DND-41 (cell line): Measurements from ENCODE around the gene DPEP3.

Experiments used
- ATAC-seq: fragments of 200-7000 bp; cut with Tn5 transposase; 3 replicates; pipeline ENCODE4 v1.9.1; 2021; ENCODE audit warnings: low read depth; ENCODE audit not compliant: insufficient read depth
- DNase-seq: peaks from one replicate; pipeline ENCODE4 v3.0.0-alpha.2; 2020
- H2AFZ ChIP-seq: 2 replicates; pipeline ENCODE4 v1.6.0; 2012; ENCODE audit warnings: low read depth, low read length
- H3K27ac ChIP-seq: 2 replicates; pipeline ENCODE4 v1.5.1; 2012; ENCODE audit warnings: low read length, inconsistent platforms
- H3K27me3 ChIP-seq: fragments of 200-600 bp; sonication (generic); 2 replicates; pipeline ENCODE4 v1.6.0; 2012; ENCODE audit warnings: low read length, mild to moderate bottlenecking, inconsistent platforms; ENCODE audit not compliant: insufficient read depth, poor library complexity
- H3K36me3 ChIP-seq: 2 replicates; pipeline ENCODE4 v1.5.1; 2012; ENCODE audit warnings: low read length, inconsistent platforms; ENCODE audit not compliant: insufficient read depth
- H3K4me1 ChIP-seq: 2 replicates; pipeline ENCODE4 v1.5.1; 2012; ENCODE audit warnings: mild to moderate bottlenecking, low read length; ENCODE audit not compliant: insufficient read depth
- H3K4me2 ChIP-seq: 2 replicates; pipeline ENCODE4 v1.6.0; 2012; ENCODE audit warnings: mild to moderate bottlenecking, moderate library complexity, low read length, inconsistent platforms; ENCODE audit not compliant: insufficient read depth
- H3K4me3 ChIP-seq, 2 experiments: fragments of 200-600 bp in 1 of 2; shearing (Covaris generic) in 1 of 2; 2 replicates each; pipeline ENCODE4 v1.5.1; 2012 to 2016; ENCODE audit warnings: inconsistent platforms in 2 of 2, low read length in 2 of 2, mild to moderate bottlenecking in 2 of 2, low read depth in 1 of 2, moderate library complexity in 1 of 2
- H3K79me2 ChIP-seq: 2 replicates; pipeline ENCODE4 v1.6.0; 2012; ENCODE audit warnings: low read length, inconsistent platforms; ENCODE audit not compliant: insufficient read depth
- H3K9ac ChIP-seq: 2 replicates; pipeline ENCODE4 v1.6.0; 2012; ENCODE audit warnings: low read depth, mild to moderate bottlenecking, inconsistent platforms, low read length, moderate library complexity
- H3K9me3 ChIP-seq: 2 replicates; pipeline ENCODE4 v1.5.1; 2012; ENCODE audit warnings: low read length, moderate library complexity, mild to moderate bottlenecking, inconsistent platforms; ENCODE audit not compliant: insufficient read depth, severe bottlenecking
- H4K20me1 ChIP-seq: 2 replicates; pipeline ENCODE4 v1.6.0; 2012; ENCODE audit warnings: low read length; ENCODE audit not compliant: insufficient read depth
- EZH2 ChIP-seq: IDR thresholded peaks from 3 replicates; pipeline ENCODE4 v1.6.1; 2012; ENCODE audit warnings: borderline replicate concordance, low read depth, mild to moderate bottlenecking, moderate library complexity, low read length, inconsistent platforms; ENCODE audit not compliant: severe bottlenecking
- TF ChIP-seq, protein P1 (sequence below): IDR thresholded peaks from 2 replicates; pipeline ENCODE4 v1.5.1; 2012; ENCODE audit warnings: borderline replicate concordance, low read length, moderate library complexity, mild to moderate bottlenecking; ENCODE audit not compliant: poor library complexity, severe bottlenecking; ENCODE audit errors: extremely low read depth

DPEP3 gene

DNA sequence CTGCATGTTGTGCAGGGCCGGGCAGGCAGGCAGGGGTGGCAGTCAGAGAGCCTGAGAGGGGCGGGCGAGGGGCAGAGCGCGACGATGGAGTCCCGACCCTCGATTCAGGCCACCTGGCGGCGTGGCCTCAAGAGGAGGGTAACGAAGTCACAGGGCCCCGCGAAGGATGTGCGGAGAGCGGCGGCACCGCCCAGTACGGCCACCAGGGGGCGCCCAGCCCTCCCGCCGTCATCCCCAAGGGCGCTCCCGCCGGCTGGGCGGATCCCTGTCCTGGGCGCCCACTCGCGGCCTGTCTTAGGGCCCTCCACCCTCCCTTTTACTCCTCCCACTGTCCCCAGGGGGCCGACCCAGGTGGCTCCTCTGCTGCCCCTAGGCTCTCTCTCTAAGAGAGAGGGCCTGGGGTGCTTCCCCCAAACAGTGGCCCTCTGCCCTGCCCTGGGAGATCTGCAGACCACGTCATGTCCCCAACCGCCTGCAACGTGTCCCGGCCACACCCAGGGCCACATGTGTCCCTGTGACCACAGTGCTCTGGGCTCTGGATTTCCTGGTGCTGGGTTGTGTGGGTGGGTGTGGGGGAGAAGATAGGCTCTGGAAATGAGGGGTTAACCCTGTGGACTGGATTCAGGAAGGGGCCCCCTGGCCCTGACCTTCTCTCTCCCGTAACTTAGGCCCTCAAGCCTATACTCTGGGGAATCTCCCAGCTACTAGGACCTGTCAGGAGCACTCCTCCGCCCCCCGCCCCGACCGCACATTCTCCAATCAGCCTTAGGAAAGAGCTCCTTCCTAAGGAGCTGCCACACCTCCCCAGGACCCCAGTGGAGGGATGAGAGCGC, 13.1 kb upstream of the DPEP3 start:
- DNase-seq (peak; percentile 84), ATAC-seq (peak; percentile 96)
- Histone ChIP-seq H3K27ac (peak overlapping the region; percentile 48; the same call in 1 of the 2 replicates), H4K20me1 (no peaks in the 10 kb centered on the region; the same call in 1 of the 2 replicates), H3K4me3 (peak overlapping the region in 1 of 2 experiments; percentile 35; a peak in 2 of 4 replicates), H3K4me1 (peaks cover 24% of the 10 kb centered on the region), H3K79me2 (no peaks in the 10 kb centered on the region), H3K9ac (peak overlapping the region; percentile 49), H2AFZ (peak overlapping the region; percentile 71), H3K27me3 (no peaks in the 10 kb centered on the region), H3K9me3 (no peaks in the 10 kb centered on the region), H3K36me3 (no peaks in the 10 kb centered on the region), H3K4me2 (peak overlapping the region; percentile 58)
- no peak for TF ChIP-seq EZH2
- TF ChIP-seq, protein P1, sequence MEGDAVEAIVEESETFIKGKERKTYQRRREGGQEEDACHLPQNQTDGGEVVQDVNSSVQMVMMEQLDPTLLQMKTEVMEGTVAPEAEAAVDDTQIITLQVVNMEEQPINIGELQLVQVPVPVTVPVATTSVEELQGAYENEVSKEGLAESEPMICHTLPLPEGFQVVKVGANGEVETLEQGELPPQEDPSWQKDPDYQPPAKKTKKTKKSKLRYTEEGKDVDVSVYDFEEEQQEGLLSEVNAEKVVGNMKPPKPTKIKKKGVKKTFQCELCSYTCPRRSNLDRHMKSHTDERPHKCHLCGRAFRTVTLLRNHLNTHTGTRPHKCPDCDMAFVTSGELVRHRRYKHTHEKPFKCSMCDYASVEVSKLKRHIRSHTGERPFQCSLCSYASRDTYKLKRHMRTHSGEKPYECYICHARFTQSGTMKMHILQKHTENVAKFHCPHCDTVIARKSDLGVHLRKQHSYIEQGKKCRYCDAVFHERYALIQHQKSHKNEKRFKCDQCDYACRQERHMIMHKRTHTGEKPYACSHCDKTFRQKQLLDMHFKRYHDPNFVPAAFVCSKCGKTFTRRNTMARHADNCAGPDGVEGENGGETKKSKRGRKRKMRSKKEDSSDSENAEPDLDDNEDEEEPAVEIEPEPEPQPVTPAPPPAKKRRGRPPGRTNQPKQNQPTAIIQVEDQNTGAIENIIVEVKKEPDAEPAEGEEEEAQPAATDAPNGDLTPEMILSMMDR = peak; percentile 95

- H3K9me3 ChIP-seq = no peaks in the 10 kb centered on the region
- H2AFZ ChIP-seq = peak overlapping the region; percentile 71
- peak overlapping the region; percentile 49 for H3K9ac ChIP-seq
- H4K20me1 ChIP-seq = no peaks in the 10 kb centered on the region; the same call in 1 of the 2 replicates
- DNase-seq = no peak
- TF ChIP-seq, protein P1 = no peak
- TF ChIP-seq EZH2 = no peak
- no peak for ATAC-seq
- no peaks in the 10 kb centered on the region for H3K36me3 ChIP-seq
- no peaks in the 10 kb centered on the region for H3K79me2 ChIP-seq
- H3K27me3 ChIP-seq = no peaks in the 10 kb centered on the region
- H3K4me3 ChIP-seq = peak overlapping the region in 1 of 2 experiments; percentile 35; a peak in 1 of 4 replicates
- 0 out of 2 replicates have a peak overlapping the region, but pooled peaks have one; percentile 7 for H3K27ac ChIP-seq
- peak overlapping the region; percentile 58 for H3K4me2 ChIP-seq
- peaks cover 17% of the 10 kb centered on the region for H3K4me1 ChIP-seq
Observed at GRCh38 chr16:67992661-67993206, 12.4 kb upstream of the DPEP3 start.

DNA sequence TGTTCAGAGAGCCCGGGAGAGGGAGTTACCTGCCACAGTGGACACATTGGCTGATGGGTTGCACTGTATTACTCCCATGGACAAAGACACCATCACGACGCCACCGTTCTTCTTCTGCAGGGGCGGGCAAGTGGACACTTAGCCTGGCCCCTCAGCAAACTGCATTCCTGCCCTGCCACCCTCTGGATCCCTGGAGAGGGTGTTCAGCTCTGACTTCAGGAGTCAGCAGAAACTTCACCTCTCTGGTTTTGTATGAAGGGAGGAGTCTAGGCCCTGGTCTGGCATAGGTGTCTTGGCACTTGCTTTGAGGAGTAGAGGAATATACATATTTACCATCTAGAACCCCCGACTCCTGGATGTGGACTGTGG, 9.7 kb upstream of the DPEP3 start:
- Histone ChIP-seq H3K36me3 (no peaks in the 10 kb centered on the region), H3K4me3 (no peak overlapping the region), H2AFZ (no peak overlapping the region), H3K9ac (no peak overlapping the region), H4K20me1 (no peaks in the 10 kb centered on the region; the same call in 1 of the 2 replicates), H3K9me3 (no peaks in the 10 kb centered on the region), H3K4me1 (peaks cover 17% of the 10 kb centered on the region), H3K27me3 (no peaks in the 10 kb centered on the region), H3K4me2 (no peak overlapping the region), H3K79me2 (no peaks in the 10 kb centered on the region), H3K27ac (no peak overlapping the region)
- ATAC-seq (no peak), DNase-seq (no peak)
- TF ChIP-seq EZH2 = no peak
- TF ChIP-seq, protein P1 = no peak
